SK-N-MC (cell line): ENCODE results near the gene ARFRP1.
"Not testable (repeated sequence)": the region's sequence is repeated elsewhere in the genome, so short reads cannot be mapped to it uniquely, and the experiment has no call there.

Source experiments
- DNase-seq: peaks from one replicate; pipeline ENCODE4 v3.0.0-alpha.2; 2011; ENCODE audit warnings: low read depth, low spot score
- H3K27ac ChIP-seq: fragments of 200-600 bp; sonication (generic); 2 replicates; pipeline ENCODE4 v1.5.1; 2016; ENCODE audit warnings: mixed run types
- H3K36me3 ChIP-seq: fragments of 200-600 bp; sonication (generic); 2 replicates; pipeline ENCODE4 v1.6.1; 2017; ENCODE audit warnings: antibody characterized with exemption, low read length, mixed read lengths; ENCODE audit not compliant: insufficient read depth
- H3K4me3 ChIP-seq: fragments of 200-600 bp; sonication (generic); 2 replicates; pipeline ENCODE4 v1.5.1; 2016
- H3K9ac ChIP-seq: fragments of 200-600 bp; sonication (generic); 2 replicates; pipeline ENCODE4 v1.8.0; 2017; ENCODE audit warnings: mixed run types, mixed read lengths; ENCODE audit not compliant: insufficient read length
- H3K9me3 ChIP-seq: fragments of 200-600 bp; sonication (generic); 2 replicates; pipeline ENCODE4 v1.6.1; 2017; ENCODE audit warnings: low read depth, mild to moderate bottlenecking, antibody characterized with exemption, low read length, moderate library complexity, mixed read lengths
- EZH2 ChIP-seq: fragments of 200-600 bp; sonication (generic); IDR thresholded peaks from one replicate; pipeline ENCODE4 v1.6.1; 2017; ENCODE audit warnings: antibody characterized with exemption
- FOXP2 ChIP-seq: optimal IDR thresholded peaks from 2 replicates; pipeline ENCODE3; 2011; ENCODE audit warnings: mild to moderate bottlenecking, moderate library complexity; ENCODE audit not compliant: insufficient read depth; ENCODE audit errors: extremely low read length, control extremely low read depth
- POLR2AphosphoS5 ChIP-seq: IDR thresholded peaks from 2 replicates; pipeline ENCODE4 v1.6.1; 2012; ENCODE audit warnings: mild to moderate bottlenecking, low read depth, low read length, borderline replicate concordance

The ARFRP1 gene

DNA sequence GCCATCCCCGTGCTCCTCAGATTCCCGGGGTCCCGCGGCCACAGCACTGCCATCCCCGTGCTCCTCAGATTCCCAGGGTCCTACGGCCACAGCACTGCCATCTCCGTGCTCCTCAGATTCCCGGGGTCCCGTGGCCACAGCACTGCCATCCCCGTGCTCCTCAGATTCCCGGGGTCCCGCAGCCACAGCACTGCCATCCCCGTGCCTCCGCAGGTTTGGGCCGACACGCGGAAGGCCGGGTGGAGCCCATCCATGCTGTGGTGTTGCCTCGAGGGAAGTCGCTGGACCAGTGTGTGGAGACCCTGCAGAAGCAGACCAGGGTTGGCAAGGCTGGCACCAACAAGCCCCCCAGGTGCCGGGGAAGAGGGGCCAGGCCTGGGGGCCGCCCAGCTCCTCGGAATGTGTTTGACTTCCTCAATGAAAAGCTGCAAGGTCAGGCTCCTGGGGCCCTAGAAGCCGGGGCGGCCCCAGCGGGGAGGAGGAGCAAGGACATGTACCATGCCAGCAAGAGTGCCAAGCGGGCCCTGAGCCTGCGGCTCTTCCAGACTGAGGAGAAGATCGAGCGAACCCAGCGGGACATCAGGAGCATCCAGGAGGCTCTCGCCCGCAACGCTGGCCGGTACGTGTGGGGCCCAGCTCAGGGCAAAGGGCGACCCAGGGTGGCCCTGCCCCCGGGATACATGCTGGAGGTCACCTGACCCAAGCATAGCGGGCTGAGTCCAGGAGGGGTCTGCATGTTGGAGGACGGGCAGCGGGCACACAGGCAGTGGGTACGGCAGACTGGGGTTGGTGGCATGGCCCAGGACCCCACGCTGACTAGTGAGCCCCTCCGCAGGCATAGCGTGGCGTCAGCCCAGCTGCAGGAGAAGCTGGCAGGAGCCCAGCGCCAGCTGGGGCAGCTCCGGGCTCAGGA, 27.4 kb upstream of the ARFRP1 start:
- H3K4me3 ChIP-seq = no peak overlapping the region
- DNase-seq = no peak
- no peaks in the 10 kb centered on the region for H3K9me3 ChIP-seq
- H3K36me3 ChIP-seq = no peaks in the 10 kb centered on the region; the same call in 1 of the 2 replicates
- no peak overlapping the region for H3K27ac ChIP-seq
- H3K9ac ChIP-seq = no peak overlapping the region
- no peak for TF ChIP-seq FOXP2
- TF ChIP-seq POLR2AphosphoS5 = no peak
- TF ChIP-seq EZH2 = no peak

GRCh38 chr20:63734111-63734945, 26.6 kb upstream of the ARFRP1 start:
- H3K9ac ChIP-seq = no peak overlapping the region
- no peaks in the 10 kb centered on the region; the same call in 1 of the 2 replicates for H3K36me3 ChIP-seq
- H3K27ac ChIP-seq = no peak overlapping the region
- H3K9me3 ChIP-seq = no peaks in the 10 kb centered on the region
- H3K4me3 ChIP-seq = no peak overlapping the region
- no peak for DNase-seq
- no peak for TF ChIP-seq POLR2AphosphoS5
- TF ChIP-seq FOXP2 = no peak
- no peak for TF ChIP-seq EZH2

GRCh38 chr20:63733579-63734081, 25.9 kb upstream of the ARFRP1 start:
- TF ChIP-seq EZH2 (no peak), FOXP2 (no peak), POLR2AphosphoS5 (no peak)
- Histone ChIP-seq H3K36me3 (no peaks in the 10 kb centered on the region; the same call in 1 of the 2 replicates), H3K27ac (no peak overlapping the region), H3K9ac (no peak overlapping the region), H3K9me3 (no peaks in the 10 kb centered on the region), H3K4me3 (no peak overlapping the region)
- no peak for DNase-seq

DNA sequence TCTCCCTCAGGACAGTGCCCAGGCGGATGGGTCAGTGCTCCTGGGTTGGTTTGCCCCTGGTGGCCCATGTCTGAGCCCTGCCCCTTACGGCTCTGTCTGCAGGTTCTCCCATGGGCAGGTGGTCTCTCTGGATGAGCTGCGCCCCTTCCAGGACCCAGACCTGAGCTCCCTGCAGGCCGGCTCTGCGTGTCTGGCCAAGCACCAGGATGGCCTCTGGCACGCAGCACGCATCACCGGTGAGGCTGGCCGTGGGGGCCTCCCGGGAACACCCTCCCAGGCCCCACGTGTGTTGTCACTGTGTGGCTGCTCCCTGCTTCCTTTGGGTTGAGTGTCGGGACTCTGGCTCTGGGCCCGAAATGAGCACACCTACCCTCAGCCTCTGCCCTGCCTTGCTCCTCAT, 25.3 kb upstream of the ARFRP1 start:
- Histone ChIP-seq H3K4me3 (no peak overlapping the region), H3K27ac (no peak overlapping the region), H3K36me3 (no peaks in the 10 kb centered on the region; the same call in 1 of the 2 replicates), H3K9me3 (no peaks in the 10 kb centered on the region), H3K9ac (no peak overlapping the region)
- TF ChIP-seq FOXP2 = no peak
- TF ChIP-seq POLR2AphosphoS5 = no peak
- TF ChIP-seq EZH2 = no peak
- DNase-seq = no peak

DNA sequence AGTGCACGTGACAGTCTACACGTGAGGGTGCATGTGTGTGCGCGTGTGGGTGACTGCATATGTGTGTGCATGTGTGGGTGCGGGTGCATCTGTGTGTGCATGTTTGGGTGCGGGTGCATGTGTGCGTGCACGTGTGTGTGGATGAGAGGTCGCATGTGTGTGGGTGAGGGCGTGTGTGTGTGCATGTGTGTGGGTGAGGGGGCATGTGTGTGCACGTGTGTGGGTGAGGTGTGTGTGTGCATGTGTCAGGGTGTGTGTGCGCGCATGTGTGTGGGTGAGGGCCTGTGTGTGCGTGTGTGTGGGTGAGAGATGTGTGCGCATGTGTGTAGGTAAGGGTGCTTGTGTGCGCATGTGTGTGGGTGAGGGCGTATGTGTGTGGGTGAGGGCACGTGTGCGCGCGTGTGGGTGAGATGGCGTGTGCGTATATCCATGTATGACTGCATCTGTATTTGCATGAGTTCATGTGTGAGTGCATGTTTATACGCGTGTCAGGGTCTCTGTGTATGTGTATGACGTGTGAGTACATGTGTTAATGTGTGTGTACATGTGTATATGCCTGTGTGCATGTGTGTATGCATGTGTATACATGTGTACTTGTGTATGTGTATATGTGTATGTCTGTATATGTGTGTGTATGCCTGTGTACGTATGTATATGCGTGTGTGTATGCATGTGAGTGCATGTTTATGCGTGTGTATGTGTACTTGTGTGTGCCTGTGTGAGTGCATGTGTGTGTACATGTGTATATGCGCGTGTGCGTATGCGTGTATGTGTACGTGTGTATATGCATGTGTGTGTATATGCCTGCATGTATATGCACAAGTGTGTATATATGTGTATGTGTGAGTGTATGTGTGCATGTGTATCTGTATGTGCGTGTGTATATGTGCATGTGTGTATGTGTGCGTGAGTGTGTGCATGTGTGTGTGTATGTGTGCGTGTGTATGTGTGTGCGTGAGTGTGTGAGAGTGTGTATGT, 24.6 kb upstream of the ARFRP1 start:
- no peak overlapping the region for H3K9ac ChIP-seq
- no peak for DNase-seq
- no peak overlapping the region for H3K27ac ChIP-seq
- TF ChIP-seq POLR2AphosphoS5 (no peak), FOXP2 (no peak), EZH2 (no peak)
- no peaks in the 10 kb centered on the region for H3K9me3 ChIP-seq
- H3K36me3 ChIP-seq = no peaks in the 10 kb centered on the region; the same call in 1 of the 2 replicates
- no peak overlapping the region for H3K4me3 ChIP-seq

- no peak for TF ChIP-seq FOXP2
- H3K4me3 ChIP-seq = no peak overlapping the region
- no peaks in the 10 kb centered on the region; the same call in 1 of the 2 replicates for H3K36me3 ChIP-seq
These were observed 23.6 kb upstream of the ARFRP1 start for GRCh38 chr20:63731410-63731809.

GRCh38 chr20:63730189-63730733, 22.5 kb upstream of the ARFRP1 start:
- H3K36me3 ChIP-seq, H3K27ac ChIP-seq, H3K9ac ChIP-seq, DNase-seq, H3K4me3 ChIP-seq, H3K9me3 ChIP-seq: not testable (repeated sequence)

More at GRCh38 chr20:63731410-63731809, 23.6 kb upstream of the ARFRP1 start:
- H3K9ac ChIP-seq = no peak overlapping the region
- H3K27ac ChIP-seq = no peak overlapping the region
- H3K9me3 ChIP-seq = no peaks in the 10 kb centered on the region
- DNase-seq = no peak

- H3K36me3 ChIP-seq = peaks cover 30% of the 10 kb centered on the region
- not testable (repeated sequence) for H3K4me3 ChIP-seq, DNase-seq, H3K27ac ChIP-seq, H3K9ac ChIP-seq, H3K9me3 ChIP-seq
These were observed 15.3 kb upstream of the ARFRP1 start for GRCh38 chr20:63722967-63723622.
